Ishikawa (cell line): Measurements from ENCODE around the gene RSBN1L.

Source experiments
- CEBPB ChIP-seq: IDR thresholded peaks from 2 replicates; pipeline ENCODE4 v1.6.1; 2012
- CREB1 ChIP-seq: IDR thresholded peaks from 2 replicates; pipeline ENCODE4 v1.6.1; 2012; ENCODE audit warnings: low read depth
- EGR1 ChIP-seq: IDR thresholded peaks from 2 replicates; pipeline ENCODE4 v1.6.1; 2012
- EP300 ChIP-seq: IDR thresholded peaks from 2 replicates; pipeline ENCODE4 v1.6.1; 2012; ENCODE audit warnings: borderline replicate concordance
- FOXM1 ChIP-seq: IDR thresholded peaks from 2 replicates; pipeline ENCODE4 v1.6.1; 2012; ENCODE audit warnings: low read depth, borderline replicate concordance
- MAX ChIP-seq: IDR thresholded peaks from 2 replicates; pipeline ENCODE4 v1.6.1; 2012
- NFIC ChIP-seq: IDR thresholded peaks from 2 replicates; pipeline ENCODE4 v1.6.1; 2012
- RAD21 ChIP-seq: IDR thresholded peaks from 2 replicates; pipeline ENCODE4 v1.6.1; 2012; ENCODE audit warnings: low read depth
- TAF1 ChIP-seq: IDR thresholded peaks from 2 replicates; pipeline ENCODE4 v1.6.1; 2012; ENCODE audit warnings: low read depth, mild to moderate bottlenecking
- TCF12 ChIP-seq: IDR thresholded peaks from 2 replicates; pipeline ENCODE4 v1.6.1; 2012; ENCODE audit warnings: low read depth
- TEAD4 ChIP-seq: IDR thresholded peaks from 2 replicates; pipeline ENCODE4 v1.6.1; 2012
- YY1 ChIP-seq: IDR thresholded peaks from 2 replicates; pipeline ENCODE4 v1.6.1; 2012; ENCODE audit warnings: low read depth
- ZBTB7A ChIP-seq: IDR thresholded peaks from 2 replicates; pipeline ENCODE4 v1.6.1; 2012; ENCODE audit warnings: low read depth
- TF ChIP-seq, protein P1 (sequence below): IDR thresholded peaks from 2 replicates; pipeline ENCODE4 v1.6.1; 2012; ENCODE audit warnings: low read depth, mild to moderate bottlenecking
- TF ChIP-seq, protein P2 (sequence below): IDR thresholded peaks from 2 replicates; pipeline ENCODE4 v1.6.1; 2012

The RSBN1L gene

DNA sequence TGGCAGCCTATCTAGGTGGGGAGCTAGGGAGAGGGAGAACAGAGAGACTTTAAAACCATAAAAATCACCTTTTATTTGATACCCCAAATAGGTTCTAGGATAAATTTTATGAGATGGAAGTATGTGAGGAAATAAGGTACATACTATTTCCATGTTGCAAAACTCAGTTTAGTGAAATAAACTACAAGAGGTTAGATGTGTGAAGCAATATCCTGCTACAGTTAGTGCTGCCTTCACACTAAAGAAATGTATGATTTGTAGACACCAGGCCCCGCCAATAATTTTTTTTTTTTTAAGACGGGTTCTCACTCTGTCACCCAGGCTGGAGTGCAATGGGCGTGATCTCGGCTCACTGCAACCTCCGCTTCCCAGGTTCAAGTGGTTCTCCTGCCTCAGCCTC is 34.4 kb upstream of the RSBN1L start:
- TF ChIP-seq FOXM1 (no peak), RAD21 (no peak), EP300 (no peak), TEAD4 (no peak), CEBPB (no peak), TAF1 (no peak), ZBTB7A (no peak), MAX (no peak)
- TF ChIP-seq, protein P1, sequence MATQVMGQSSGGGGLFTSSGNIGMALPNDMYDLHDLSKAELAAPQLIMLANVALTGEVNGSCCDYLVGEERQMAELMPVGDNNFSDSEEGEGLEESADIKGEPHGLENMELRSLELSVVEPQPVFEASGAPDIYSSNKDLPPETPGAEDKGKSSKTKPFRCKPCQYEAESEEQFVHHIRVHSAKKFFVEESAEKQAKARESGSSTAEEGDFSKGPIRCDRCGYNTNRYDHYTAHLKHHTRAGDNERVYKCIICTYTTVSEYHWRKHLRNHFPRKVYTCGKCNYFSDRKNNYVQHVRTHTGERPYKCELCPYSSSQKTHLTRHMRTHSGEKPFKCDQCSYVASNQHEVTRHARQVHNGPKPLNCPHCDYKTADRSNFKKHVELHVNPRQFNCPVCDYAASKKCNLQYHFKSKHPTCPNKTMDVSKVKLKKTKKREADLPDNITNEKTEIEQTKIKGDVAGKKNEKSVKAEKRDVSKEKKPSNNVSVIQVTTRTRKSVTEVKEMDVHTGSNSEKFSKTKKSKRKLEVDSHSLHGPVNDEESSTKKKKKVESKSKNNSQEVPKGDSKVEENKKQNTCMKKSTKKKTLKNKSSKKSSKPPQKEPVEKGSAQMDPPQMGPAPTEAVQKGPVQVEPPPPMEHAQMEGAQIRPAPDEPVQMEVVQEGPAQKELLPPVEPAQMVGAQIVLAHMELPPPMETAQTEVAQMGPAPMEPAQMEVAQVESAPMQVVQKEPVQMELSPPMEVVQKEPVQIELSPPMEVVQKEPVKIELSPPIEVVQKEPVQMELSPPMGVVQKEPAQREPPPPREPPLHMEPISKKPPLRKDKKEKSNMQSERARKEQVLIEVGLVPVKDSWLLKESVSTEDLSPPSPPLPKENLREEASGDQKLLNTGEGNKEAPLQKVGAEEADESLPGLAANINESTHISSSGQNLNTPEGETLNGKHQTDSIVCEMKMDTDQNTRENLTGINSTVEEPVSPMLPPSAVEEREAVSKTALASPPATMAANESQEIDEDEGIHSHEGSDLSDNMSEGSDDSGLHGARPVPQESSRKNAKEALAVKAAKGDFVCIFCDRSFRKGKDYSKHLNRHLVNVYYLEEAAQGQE, result no peak
- TF ChIP-seq, protein P2, sequence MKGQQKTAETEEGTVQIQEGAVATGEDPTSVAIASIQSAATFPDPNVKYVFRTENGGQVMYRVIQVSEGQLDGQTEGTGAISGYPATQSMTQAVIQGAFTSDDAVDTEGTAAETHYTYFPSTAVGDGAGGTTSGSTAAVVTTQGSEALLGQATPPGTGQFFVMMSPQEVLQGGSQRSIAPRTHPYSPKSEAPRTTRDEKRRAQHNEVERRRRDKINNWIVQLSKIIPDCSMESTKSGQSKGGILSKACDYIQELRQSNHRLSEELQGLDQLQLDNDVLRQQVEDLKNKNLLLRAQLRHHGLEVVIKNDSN, result no peak

DNA sequence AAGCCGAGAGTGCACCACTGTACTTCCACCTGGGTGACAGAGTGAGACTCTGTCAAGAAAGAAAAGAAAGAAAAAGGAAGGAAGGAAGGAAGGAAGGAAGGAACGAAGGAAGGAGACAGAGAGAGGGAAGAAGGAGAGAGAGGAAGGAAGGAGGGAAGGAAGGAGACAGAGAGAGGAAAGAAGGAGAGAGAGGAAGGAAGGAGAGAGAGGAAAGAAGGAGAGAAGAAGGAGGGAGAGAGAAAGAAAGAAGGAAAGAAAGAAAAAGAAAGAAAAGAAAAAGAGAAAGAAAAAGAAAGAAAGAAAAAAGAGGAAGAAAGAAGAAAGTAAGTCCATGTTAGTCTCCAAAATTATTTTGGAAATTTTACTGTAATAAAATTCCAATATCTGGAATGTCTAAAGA is 33.4 kb upstream of the RSBN1L start:
- TF ChIP-seq, protein P2, result no peak
- TF ChIP-seq MAX (no peak), TEAD4 (no peak), NFIC (no peak), YY1 (no peak), EGR1 (no peak), TCF12 (no peak), FOXM1 (no peak), TAF1 (no peak), EP300 (no peak), CREB1 (no peak), RAD21 (no peak), ZBTB7A (no peak)
- TF ChIP-seq, protein P1, result no peak

DNA sequence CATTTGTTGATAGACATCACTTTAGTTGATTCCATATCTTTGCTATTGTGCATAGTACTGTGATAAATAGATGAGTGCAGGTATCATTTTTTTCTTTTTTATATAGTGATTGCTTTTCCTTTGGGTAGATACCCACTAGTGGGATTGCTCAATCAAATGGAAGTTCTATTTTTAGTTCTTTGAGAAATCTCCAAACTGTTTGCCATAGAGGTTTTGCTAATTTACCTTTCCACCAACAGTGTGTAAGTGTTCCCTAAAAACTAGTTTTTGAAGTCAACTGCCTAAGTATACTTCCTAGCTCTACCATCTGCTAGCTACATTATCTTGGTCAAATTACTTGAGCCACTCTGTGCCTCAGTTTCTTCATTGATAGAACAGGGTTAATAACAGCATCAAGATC is 31.5 kb upstream of the RSBN1L start:
- TF ChIP-seq, protein P2, result no peak
- TF ChIP-seq TAF1 (no peak), MAX (no peak), RAD21 (no peak), EGR1 (no peak), NFIC (no peak), ZBTB7A (no peak), YY1 (no peak), FOXM1 (no peak), TCF12 (no peak), CEBPB (no peak), TEAD4 (no peak)

DNA sequence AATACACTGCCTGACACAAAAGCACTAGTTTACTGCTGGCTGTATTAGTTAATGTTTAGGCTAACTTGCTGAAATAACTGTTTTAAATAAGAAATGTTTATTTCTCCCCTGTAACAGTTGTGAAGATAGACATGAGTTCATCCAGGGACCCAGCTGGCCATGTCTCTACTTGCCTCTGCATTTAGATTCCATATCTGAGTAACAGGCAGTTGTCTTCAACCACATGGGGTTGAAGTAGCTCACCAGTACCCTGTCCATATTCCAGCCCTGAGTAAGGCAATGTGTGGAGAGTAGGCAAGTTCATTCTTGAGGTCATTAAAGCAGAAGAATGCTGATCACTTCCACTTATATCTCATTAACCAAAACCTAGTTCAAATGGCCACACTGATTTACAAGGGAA is 31.1 kb upstream of the RSBN1L start:
- TF ChIP-seq YY1 (no peak), RAD21 (no peak), EGR1 (no peak), EP300 (no peak), CREB1 (no peak)

DNA sequence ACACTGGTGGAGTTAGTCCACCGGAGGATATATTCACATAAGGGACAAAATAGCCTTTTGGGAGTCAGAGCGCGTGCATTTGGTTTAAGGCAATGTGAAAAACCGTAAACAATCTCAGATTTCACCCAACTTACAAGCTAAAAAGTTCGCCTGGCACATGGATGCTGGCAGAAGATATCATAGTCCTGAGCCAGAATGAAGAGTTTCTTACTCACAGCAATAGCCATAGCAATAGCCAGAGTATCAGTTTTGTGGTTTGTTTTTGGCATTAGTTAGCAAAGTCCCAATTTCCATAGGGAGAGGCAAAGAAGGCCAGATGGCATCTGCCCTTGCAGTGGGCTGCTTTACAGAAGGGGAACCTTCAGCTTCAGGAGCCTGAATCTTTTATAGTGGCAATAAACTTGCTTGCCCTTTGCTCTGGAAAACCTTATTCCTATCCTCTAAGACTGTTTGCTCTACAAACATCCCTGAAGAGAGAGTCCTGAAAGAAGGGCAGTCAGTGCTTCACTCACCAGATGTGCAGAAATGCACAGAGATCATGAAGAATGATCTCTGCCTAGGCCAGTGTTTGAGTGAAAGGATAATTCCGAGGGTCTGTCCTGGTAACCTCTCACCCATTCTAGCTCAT is 28.7 kb upstream of the RSBN1L start:
- TF ChIP-seq TAF1 (no peak), EP300 (no peak), FOXM1 (no peak), MAX (no peak), CREB1 (no peak), TEAD4 (no peak), NFIC (no peak), CEBPB (no peak)
- TF ChIP-seq, protein P1, result no peak
